AG09309 (cell line): ENCODE data around the gene ASB3.
"Not testable (repeated sequence)": the region's sequence is repeated elsewhere in the genome, so short reads cannot be mapped to it uniquely, and the experiment has no call there.

Experiments used
- DNase-seq: peaks from one replicate; pipeline ENCODE4 v3.0.0-alpha.2; 2010; ENCODE audit warnings: low read depth
- H3K4me3 ChIP-seq: 2 replicates; pipeline ENCODE4 v1.5.1; 2011; ENCODE audit warnings: mild to moderate bottlenecking, low read depth, low read length, moderate library complexity; ENCODE audit not compliant: control insufficient read depth
- TF ChIP-seq, protein P1 (sequence below): IDR thresholded peaks from 2 replicates; pipeline ENCODE4 v1.5.1; 2011; ENCODE audit warnings: mild to moderate bottlenecking, low read depth, low read length, inconsistent platforms; ENCODE audit not compliant: insufficient read depth, control insufficient read depth; ENCODE audit errors: missing control alignments

Gene ASB3

GRCh38 chr2:53765767-53766166 is 21.0 kb downstream of the ASB3 start:
- DNase-seq = no peak
- TF ChIP-seq, protein P1, sequence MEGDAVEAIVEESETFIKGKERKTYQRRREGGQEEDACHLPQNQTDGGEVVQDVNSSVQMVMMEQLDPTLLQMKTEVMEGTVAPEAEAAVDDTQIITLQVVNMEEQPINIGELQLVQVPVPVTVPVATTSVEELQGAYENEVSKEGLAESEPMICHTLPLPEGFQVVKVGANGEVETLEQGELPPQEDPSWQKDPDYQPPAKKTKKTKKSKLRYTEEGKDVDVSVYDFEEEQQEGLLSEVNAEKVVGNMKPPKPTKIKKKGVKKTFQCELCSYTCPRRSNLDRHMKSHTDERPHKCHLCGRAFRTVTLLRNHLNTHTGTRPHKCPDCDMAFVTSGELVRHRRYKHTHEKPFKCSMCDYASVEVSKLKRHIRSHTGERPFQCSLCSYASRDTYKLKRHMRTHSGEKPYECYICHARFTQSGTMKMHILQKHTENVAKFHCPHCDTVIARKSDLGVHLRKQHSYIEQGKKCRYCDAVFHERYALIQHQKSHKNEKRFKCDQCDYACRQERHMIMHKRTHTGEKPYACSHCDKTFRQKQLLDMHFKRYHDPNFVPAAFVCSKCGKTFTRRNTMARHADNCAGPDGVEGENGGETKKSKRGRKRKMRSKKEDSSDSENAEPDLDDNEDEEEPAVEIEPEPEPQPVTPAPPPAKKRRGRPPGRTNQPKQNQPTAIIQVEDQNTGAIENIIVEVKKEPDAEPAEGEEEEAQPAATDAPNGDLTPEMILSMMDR = no peak
- H3K4me3 ChIP-seq = no peak overlapping the region

GRCh38 chr2:53757206-53757605 is 29.5 kb downstream of the ASB3 start:
- H3K4me3 ChIP-seq, DNase-seq: not testable (repeated sequence)

DNA sequence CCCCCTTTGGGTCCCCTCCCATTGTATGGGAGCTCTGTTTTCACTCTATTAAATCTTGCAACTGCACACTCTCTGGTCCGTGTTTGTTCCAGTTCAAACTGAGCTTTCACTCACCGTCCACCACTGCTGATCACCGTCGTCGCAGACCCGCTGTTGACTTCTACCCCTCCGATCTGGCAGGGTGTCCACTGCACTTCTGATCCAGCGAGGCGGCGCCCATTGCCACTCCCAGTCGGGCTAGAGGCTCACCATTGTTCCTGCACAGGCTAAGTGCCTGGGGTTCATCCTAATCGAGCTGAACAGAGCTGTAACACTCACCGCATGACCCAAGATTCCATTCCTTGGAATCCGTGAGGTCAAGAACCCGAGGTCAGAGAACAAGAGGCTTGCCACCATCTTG is 30.1 kb downstream of the ASB3 start:
- no peak overlapping the region for H3K4me3 ChIP-seq
- TF ChIP-seq, protein P1 = no peak
- no peak for DNase-seq

GRCh38 chr2:53755121-53755520 is 31.6 kb downstream of the ASB3 start:
- no peak for DNase-seq
- TF ChIP-seq, protein P1 = no peak
- no peak overlapping the region for H3K4me3 ChIP-seq

GRCh38 chr2:53753041-53753440 is 33.7 kb downstream of the ASB3 start:
- DNase-seq = no peak
- TF ChIP-seq, protein P1 = no peak
- H3K4me3 ChIP-seq = no peak overlapping the region

DNA sequence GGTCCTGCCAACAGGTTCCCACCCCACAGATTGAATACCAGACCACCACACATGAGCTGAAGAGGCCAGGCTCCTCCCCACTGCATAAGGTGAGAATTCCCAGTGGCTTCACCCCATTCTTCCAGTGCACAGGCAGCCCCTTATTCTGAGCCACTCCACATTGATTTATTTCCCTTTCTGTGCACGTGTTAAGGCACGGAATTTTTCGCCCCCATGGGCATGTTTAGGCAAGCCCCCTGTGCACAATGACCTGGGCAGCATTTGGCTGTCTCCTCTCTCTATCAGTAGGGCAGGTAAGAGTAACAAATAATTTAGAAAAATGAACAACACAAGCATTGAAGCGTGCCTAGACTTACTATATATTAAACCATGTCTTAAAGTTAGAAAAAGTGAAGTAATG is 34.4 kb downstream of the ASB3 start:
- TF ChIP-seq, protein P1 = no peak
- no peak overlapping the region for H3K4me3 ChIP-seq
- DNase-seq = no peak

- H3K4me3 ChIP-seq = no peak overlapping the region
- DNase-seq = no peak
- TF ChIP-seq, protein P1 = no peak
Measured at GRCh38 chr2:53751728-53752127, 35.0 kb downstream of the ASB3 start.
